ENCODE measurements around the gene CHMP1A. TPM values are rescaled to one million over a fixed set of nuclear protein-coding genes. Genes with fewer than 3 reads are reported as not detected.

CHMP1A gene
- total RNA-seq, 3 donors from 2014 or later (not counting 1 experiment from before 2014, with no cell fraction given) = 124 to 135 (median 134) TPM

DNA sequence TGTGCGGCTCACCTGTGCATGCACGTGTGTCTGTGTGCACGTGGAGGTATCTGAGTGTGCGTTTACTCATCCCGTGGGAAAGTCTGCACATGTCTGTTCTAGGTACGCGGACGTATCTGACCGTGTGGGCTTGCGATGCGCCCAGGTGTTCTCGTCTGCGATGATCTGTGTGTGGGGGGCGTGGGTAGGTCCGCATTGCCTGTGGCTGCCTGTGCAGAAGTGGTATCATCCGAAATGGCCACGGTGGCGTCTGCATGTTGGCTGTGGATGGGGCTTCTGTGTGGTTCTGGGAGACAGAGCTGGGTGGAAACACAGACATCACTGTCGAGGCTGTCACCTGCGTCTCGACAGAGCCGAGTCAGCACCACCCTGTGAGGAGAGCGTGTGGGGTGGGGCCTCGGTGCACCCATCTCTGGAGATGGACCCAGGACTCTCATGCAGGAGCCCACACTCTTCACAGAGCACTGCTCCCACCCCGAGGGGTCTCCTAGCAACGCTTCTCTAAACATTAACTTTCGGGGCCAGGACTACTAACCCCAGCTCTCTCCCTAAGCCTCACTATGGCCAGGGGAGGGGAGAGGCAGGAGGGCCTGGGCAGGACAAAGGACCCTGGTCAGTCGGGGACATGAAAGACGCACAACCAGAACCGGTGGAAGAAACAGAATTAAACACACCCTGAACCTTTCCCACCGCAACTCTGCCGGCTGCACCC lies 35.7 kb downstream of the CHMP1A start:
- no peaks in the 10 kb centered on the region for H3K36me3 ChIP-seq (ENCODE audit: control insufficient read depth, insufficient read depth, low read length)
- TF ChIP-seq, protein P1, sequence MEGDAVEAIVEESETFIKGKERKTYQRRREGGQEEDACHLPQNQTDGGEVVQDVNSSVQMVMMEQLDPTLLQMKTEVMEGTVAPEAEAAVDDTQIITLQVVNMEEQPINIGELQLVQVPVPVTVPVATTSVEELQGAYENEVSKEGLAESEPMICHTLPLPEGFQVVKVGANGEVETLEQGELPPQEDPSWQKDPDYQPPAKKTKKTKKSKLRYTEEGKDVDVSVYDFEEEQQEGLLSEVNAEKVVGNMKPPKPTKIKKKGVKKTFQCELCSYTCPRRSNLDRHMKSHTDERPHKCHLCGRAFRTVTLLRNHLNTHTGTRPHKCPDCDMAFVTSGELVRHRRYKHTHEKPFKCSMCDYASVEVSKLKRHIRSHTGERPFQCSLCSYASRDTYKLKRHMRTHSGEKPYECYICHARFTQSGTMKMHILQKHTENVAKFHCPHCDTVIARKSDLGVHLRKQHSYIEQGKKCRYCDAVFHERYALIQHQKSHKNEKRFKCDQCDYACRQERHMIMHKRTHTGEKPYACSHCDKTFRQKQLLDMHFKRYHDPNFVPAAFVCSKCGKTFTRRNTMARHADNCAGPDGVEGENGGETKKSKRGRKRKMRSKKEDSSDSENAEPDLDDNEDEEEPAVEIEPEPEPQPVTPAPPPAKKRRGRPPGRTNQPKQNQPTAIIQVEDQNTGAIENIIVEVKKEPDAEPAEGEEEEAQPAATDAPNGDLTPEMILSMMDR (IDR thresholded peaks at IDR 0.05) = no peak
- peaks cover 6% of the 10 kb centered on the region for H3K4me1 ChIP-seq (ENCODE audit: control insufficient read depth, insufficient read depth, low read length)
- H3K27ac ChIP-seq (ENCODE audit: low read length) = no peak overlapping the region
- Mint-ChIP-seq H3K9me3 (no peaks in the 10 kb centered on the region), H3K36me3 (no peaks in the 10 kb centered on the region), H3K4me1 (peaks cover 4 to 5% of the 10 kb centered on the region in 2 donors), H3K4me3 (no peak overlapping the region), H3K27ac (no peak overlapping the region), H3K27me3 (ENCODE audit: low read depth in 2 of 2) (peaks cover 7 to 22% of the 10 kb centered on the region in 2 donors)
- 93% methylated on average over 30 of the region's 32 CpGs for WGBS (ENCODE audit: insufficient coverage)
- ATAC-seq (no peak), DNase-seq (no peak)
- H3K4me3 ChIP-seq (ENCODE audit: low read length) = no peak overlapping the region
- no peaks in the 10 kb centered on the region for H3K27me3 ChIP-seq (ENCODE audit: control insufficient read depth, insufficient read depth, low read length)
- intact Hi-C loops (cut with micrococcal nuclease) = no loop called here
- H3K9me3 ChIP-seq (ENCODE audit: control insufficient read depth, insufficient read depth, low read length) = peaks cover 5% of the 10 kb centered on the region

DNA sequence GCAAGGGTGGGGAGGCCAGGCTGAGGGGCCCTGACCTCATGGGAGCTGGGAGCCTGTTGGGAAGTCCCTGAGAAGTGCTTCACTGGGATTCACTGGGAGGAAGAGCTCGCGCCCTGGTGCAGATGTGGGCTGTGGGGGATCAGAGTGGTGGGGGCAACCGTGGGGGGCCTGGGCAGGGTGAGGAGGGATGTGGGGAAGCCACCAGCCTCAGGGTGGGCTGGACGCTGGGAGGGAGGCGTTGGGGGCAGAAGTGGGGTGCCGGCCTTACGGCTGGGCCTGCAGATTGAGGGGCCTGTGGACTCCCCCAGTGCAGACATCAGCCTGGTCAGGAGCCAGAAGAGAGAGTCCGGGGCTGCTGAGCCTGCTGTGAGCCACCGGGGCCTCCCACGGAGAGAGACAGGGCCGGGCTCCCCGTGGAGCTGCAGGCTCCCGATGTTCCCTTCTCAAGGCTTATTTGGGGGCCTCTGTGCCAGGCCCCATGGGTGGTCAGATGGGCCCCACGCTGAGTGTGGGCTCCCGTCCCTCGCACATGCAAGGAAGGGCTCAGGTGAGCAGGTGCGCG lies 36.3 kb downstream of the CHMP1A start:
- peaks cover 2 to 3% of the 10 kb centered on the region in 2 donors for H3K9me3 Mint-ChIP-seq

DNA sequence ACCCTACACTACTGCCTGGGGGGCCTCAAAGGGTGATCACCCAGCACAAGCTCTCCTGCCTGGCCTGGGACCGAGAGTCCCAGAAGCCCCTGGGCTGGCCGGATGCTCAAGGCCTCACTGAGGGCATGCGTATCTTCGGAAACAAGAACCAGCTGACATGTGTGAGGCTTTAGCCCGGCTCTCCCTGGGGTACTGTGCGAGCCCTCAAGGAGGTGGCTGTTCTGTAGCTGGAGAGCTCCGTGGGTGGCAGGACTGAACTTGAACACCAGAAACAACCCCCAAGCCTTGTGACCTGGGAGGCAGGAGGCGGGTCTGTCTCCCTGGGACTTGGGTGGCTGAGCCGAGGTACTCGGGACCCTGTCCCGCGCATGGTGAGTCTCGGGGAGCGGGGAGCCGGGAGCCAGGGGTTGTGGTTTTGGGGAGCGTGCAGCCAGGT lies 37.1 kb downstream of the CHMP1A start:
- TF ChIP-seq, protein P1 (IDR thresholded peaks at IDR 0.05) = no peak
- Histone ChIP-seq H3K4me3 (ENCODE audit: low read length) (no peak overlapping the region), H3K36me3 (ENCODE audit: control insufficient read depth, insufficient read depth, low read length) (no peaks in the 10 kb centered on the region), H3K27me3 (ENCODE audit: control insufficient read depth, insufficient read depth, low read length) (no peaks in the 10 kb centered on the region), H3K9me3 (ENCODE audit: control insufficient read depth, insufficient read depth, low read length) (peaks cover 13% of the 10 kb centered on the region), H3K4me1 (ENCODE audit: control insufficient read depth, insufficient read depth, low read length) (peaks cover 18% of the 10 kb centered on the region), H3K27ac (ENCODE audit: low read length) (no peak overlapping the region)
- DNase-seq (no peak), ATAC-seq (no peak)
- intact Hi-C loops (cut with micrococcal nuclease) = no loop called here
- Mint-ChIP-seq H3K36me3 (no peaks in the 10 kb centered on the region), H3K9me3 (peaks cover 2 to 3% of the 10 kb centered on the region in 2 donors), H3K4me1 (peaks cover 12 to 14% of the 10 kb centered on the region in 2 donors), H3K4me3 (no peak overlapping the region), H3K27ac (no peak overlapping the region), H3K27me3 (ENCODE audit: low read depth in 2 of 2) (peaks cover 7 to 22% of the 10 kb centered on the region in 2 donors)
- 88% methylated on average over 16 of the region's 16 CpGs for WGBS (ENCODE audit: insufficient coverage)

More for the DNA sequence above, 36.3 kb downstream of the CHMP1A start:
- WGBS (ENCODE audit: insufficient coverage) = 88% methylated on average over 18 of the region's 18 CpGs
- H3K4me3 ChIP-seq (ENCODE audit: low read length) = no peak overlapping the region
- TF ChIP-seq, protein P1 (IDR thresholded peaks at IDR 0.05) = no peak
- no peaks in the 10 kb centered on the region for H3K36me3 ChIP-seq (ENCODE audit: control insufficient read depth, insufficient read depth, low read length)
- no peaks in the 10 kb centered on the region for H3K36me3 Mint-ChIP-seq
- no peak overlapping the region for H3K4me3 Mint-ChIP-seq
- no peak overlapping the region for H3K27ac Mint-ChIP-seq
- peaks cover 11% of the 10 kb centered on the region for H3K9me3 ChIP-seq (ENCODE audit: control insufficient read depth, insufficient read depth, low read length)
- H3K27me3 ChIP-seq (ENCODE audit: control insufficient read depth, insufficient read depth, low read length) = no peaks in the 10 kb centered on the region
- H3K27ac ChIP-seq (ENCODE audit: low read length) = no peak overlapping the region
- DNase-seq (no peak), ATAC-seq (no peak)
- intact Hi-C loops (cut with micrococcal nuclease) = no loop called here
- H3K4me1 ChIP-seq (ENCODE audit: control insufficient read depth, insufficient read depth, low read length) = peaks cover 12% of the 10 kb centered on the region
- peaks cover 7 to 22% of the 10 kb centered on the region in 2 donors for H3K27me3 Mint-ChIP-seq (ENCODE audit: low read depth in 2 of 2)
- H3K4me1 Mint-ChIP-seq = peaks cover 11% of the 10 kb centered on the region in 2 donors
